Progenitor cell of endocrine pancreas (in vitro differentiated cells): ENCODE results near the gene TIPARP. TPM values are rescaled to one million over a fixed set of nuclear protein-coding genes. Genes with fewer than 3 reads are reported as not detected.

Experiments used
- DNase-seq: peaks from one replicate; pipeline ENCODE4 v3.0.0; 2021; ENCODE audit warnings: low spot score; ENCODE audit not compliant: unreplicated experiment
- H3K27ac Mint-ChIP-seq: 2 replicates; pipeline ENCODE4 v1.8.0; 2021; ENCODE audit warnings: mild to moderate bottlenecking, moderate library complexity, mixed read lengths
- H3K27me3 Mint-ChIP-seq: 2 replicates; pipeline ENCODE4 v1.8.0; 2021; ENCODE audit warnings: mixed read lengths
- H3K36me3 Mint-ChIP-seq: 2 replicates; pipeline ENCODE4 v1.8.0; 2022; ENCODE audit warnings: mixed read lengths; ENCODE audit not compliant: insufficient read depth
- H3K4me1 Mint-ChIP-seq: 2 replicates; pipeline ENCODE4 v1.8.0; 2021; ENCODE audit warnings: low read depth, mixed read lengths
- H3K4me3 Mint-ChIP-seq: 2 replicates; pipeline ENCODE4 v1.8.0; 2021; ENCODE audit warnings: low read depth, mild to moderate bottlenecking, moderate library complexity, mixed read lengths
- H3K9me3 Mint-ChIP-seq: 2 replicates; pipeline ENCODE4 v1.8.0; 2021; ENCODE audit warnings: low read depth, mixed read lengths
- CTCF ChIP-seq: fragments of 200-600 bp; sonication (generic); IDR thresholded peaks from one replicate; pipeline ENCODE4 v1.5.0; 2021; ENCODE audit warnings: antibody characterized with exemption, mild to moderate bottlenecking; ENCODE audit not compliant: unreplicated experiment
- long read RNA-seq: library from polyadenylated mRNA; unstranded; transcript quantifications from one replicate; pipeline ENCODE4 v2.0.0, GENCODE V29; 2020
- total RNA-seq: library from RNA; stranded (reverse); gene quantifications from 2 replicates; pipeline ENCODE4 v1.2.1, GENCODE V29; 2021

The TIPARP gene
- total RNA-seq, result 32.1 and 38.6 TPM in 2 replicates
- long read RNA-seq, full-length matches to known transcripts, result 12 of 114 reads
- long read RNA-seq, partial matches to known transcripts, result 97 of 114 reads
- long read RNA-seq, other reads (novel, unspliced or antisense), result 5 of 114 reads

GRCh38 chr3:156674046-156674910, at the start of gene TIPARP:
Gene TIPARP (plus strand): TSS chr3:156674590. CDS start chr3:156677698, 3,108 bp downstream.
- DNase-seq, result peak; percentile 99
- H3K27me3 Mint-ChIP-seq, result no peaks in the 10 kb centered on the region
- peak within 1 kb of the TSS; percentile 94 for H3K4me3 Mint-ChIP-seq
- H3K9me3 Mint-ChIP-seq, result no peaks in the 10 kb centered on the region
- H3K4me1 Mint-ChIP-seq, result peaks cover 31% of the 10 kb centered on the region
- peak; percentile 75 for TF ChIP-seq CTCF
- peaks cover 12% of the 10 kb centered on the region for H3K36me3 Mint-ChIP-seq
- peak within 1 kb of the TSS; percentile 99 for H3K27ac Mint-ChIP-seq

- H3K36me3 Mint-ChIP-seq, result no peaks in the 10 kb centered on the region
- no peak overlapping the region for H3K4me3 Mint-ChIP-seq
- H3K27me3 Mint-ChIP-seq, result no peaks in the 10 kb centered on the region
- no peak overlapping the region for H3K27ac Mint-ChIP-seq
- DNase-seq, result no peak
- H3K9me3 Mint-ChIP-seq, result no peaks in the 10 kb centered on the region
- TF ChIP-seq CTCF, result no peak
- H3K4me1 Mint-ChIP-seq, result peaks cover 22% of the 10 kb centered on the region
Measured at GRCh38 chr3:156626104-156626503, 48.3 kb upstream of the TIPARP start.

GRCh38 chr3:156627946-156628569, 46.3 kb upstream of the TIPARP start:
- DNase-seq, result no peak
- TF ChIP-seq CTCF, result no peak
- H3K27me3 Mint-ChIP-seq, result no peaks in the 10 kb centered on the region

GRCh38 chr3:156628836-156629618, 45.4 kb upstream of the TIPARP start:
- DNase-seq, result no peak
- TF ChIP-seq CTCF, result no peak
- Mint-ChIP-seq H3K27me3 (no peaks in the 10 kb centered on the region), H3K4me1 (peaks cover 20% of the 10 kb centered on the region), H3K4me3 (no peak overlapping the region), H3K36me3 (no peaks in the 10 kb centered on the region), H3K9me3 (no peaks in the 10 kb centered on the region), H3K27ac (no peak overlapping the region)

More at GRCh38 chr3:156627946-156628569, 46.3 kb upstream of the TIPARP start:
- Mint-ChIP-seq H3K4me1 (peaks cover 20% of the 10 kb centered on the region), H3K36me3 (no peaks in the 10 kb centered on the region), H3K9me3 (no peaks in the 10 kb centered on the region), H3K4me3 (no peak overlapping the region), H3K27ac (no peak overlapping the region)
